Activated T-cell treated with anti-CD3 and anti-CD28 coated beads, Interleukin-2, amount 50 U/mL, for 48 hours (primary cell): ENCODE results near the gene PEAK1.
"Not testable (repeated sequence)": the region's sequence is repeated elsewhere in the genome, so short reads cannot be mapped to it uniquely, and the experiment has no call there.

Experiments
- DNase-seq, 2 experiments: peaks; one replicate each; pipeline ENCODE4 v3.0.0-alpha.2; 2020

The PEAK1 gene

GRCh38 chr15:77291107-77291506 is 128.8 kb downstream of the PEAK1 start:
- DNase-seq, result no peak

- DNase-seq, result no peak
Measured at GRCh38 chr15:77287385-77287784, 132.5 kb downstream of the PEAK1 start.

GRCh38 chr15:77285057-77285997 is 134.6 kb downstream of the PEAK1 start:
- no peak for DNase-seq

DNA sequence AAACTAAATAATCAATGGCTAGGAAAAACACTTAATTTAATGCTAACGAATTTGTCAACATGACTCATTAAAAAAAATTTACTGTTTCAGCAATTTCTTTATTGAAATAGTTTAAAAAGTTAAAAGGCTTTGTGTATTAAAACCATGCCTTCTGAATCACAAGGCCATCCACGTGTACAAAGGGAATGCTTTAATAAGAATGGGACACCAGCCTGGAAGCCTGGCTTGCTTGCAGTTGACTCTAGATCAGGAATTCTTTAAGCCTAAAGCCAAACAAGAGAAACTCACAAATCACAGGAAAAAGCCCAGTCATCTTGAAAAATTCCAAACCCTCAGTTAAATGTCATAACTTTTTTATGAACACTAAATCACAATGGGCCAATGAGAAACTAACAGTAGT is 137.6 kb downstream of the PEAK1 start:
- DNase-seq, result no peak

GRCh38 chr15:77276943-77277342 is 143.0 kb downstream of the PEAK1 start:
- no peak for DNase-seq

- no peak for DNase-seq
Measured at GRCh38 chr15:77276096-77276495, 143.8 kb downstream of the PEAK1 start.

- DNase-seq, result not testable (repeated sequence)
Measured at GRCh38 chr15:77273136-77273535, 146.8 kb downstream of the PEAK1 start.

DNA sequence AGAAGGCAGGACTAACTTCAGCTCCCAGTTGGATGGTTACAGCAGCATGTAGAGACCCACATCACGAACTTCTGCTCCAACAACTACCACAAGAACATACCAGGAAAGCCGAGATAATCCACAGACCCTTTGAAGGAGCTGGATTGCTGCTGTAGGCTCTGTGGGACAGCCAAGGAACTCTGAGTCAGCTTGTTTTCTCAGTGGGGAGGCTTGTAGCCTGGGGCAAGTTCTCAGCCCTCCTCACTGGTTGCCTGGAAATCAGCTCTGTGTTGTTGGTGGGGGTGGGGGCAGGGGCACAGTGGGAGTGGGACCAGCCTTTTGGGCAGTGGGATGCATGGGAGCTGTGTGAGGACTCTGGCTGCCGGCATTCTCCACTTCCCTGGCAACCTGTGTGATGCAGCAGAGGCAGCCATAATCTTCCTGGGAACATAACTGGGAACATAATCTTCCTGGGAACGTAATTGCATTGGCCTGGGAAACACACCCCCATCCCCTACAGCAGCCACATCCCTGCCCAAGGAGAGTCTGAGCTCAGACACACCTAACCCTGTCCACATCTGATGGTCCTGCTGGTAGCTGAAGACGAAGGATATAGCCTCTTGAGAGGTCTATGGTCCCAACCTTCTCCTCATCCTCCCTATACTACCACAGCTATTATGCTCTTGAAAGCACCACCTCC is 153.1 kb downstream of the PEAK1 start:
- no peak for DNase-seq

DNA sequence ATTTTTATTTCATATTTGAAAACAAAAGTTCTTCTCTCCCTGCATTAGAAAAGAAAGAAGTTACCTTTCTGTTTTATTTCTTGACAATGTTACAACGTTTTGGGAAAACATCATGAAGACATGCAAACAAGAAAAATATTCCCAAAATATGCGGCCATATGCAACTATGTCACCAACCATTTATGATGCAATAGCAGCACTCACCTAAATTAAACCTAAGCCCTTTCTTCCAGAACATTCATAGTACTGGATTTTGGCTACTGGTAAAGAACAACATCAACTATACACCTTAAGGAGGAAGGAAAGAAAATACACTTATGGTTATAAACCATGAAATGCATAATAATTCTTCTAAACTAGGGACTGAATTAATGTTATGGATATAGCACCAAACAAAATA is 164.5 kb downstream of the PEAK1 start:
- DNase-seq, result no peak

- peak in 1 of 2 experiments; percentile 27 for DNase-seq
Measured at GRCh38 chr15:77251662-77252061, 168.2 kb downstream of the PEAK1 start.

DNA sequence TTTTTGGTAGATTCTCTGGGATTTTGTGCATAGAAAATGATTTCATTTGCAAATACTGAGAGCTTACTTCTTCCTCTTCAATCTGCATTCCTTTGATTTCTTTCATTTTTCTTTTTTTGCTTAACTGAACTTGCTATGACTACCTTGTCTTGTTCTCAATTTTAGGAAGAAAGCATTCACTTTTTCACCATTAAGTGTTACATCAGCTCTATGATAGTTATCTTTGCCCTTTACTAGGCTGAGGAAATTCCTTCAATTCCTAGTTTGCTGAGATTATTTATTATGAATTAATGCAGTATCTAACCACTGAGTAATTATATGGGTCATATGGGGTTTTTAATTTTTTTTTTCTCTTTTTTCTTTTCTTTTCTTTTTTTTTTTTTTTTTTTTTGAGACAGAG is 172.8 kb downstream of the PEAK1 start:
- DNase-seq, result no peak

- DNase-seq, result no peak
Measured at GRCh38 chr15:77243716-77244401, 176.0 kb downstream of the PEAK1 start.

GRCh38 chr15:77243135-77243534 is 176.8 kb downstream of the PEAK1 start:
- no peak for DNase-seq

- DNase-seq, result no peak
Measured at GRCh38 chr15:77239882-77240608, 179.9 kb downstream of the PEAK1 start.

- DNase-seq, result no peak
Measured at GRCh38 chr15:77235566-77235965, 184.3 kb downstream of the PEAK1 start.

DNA sequence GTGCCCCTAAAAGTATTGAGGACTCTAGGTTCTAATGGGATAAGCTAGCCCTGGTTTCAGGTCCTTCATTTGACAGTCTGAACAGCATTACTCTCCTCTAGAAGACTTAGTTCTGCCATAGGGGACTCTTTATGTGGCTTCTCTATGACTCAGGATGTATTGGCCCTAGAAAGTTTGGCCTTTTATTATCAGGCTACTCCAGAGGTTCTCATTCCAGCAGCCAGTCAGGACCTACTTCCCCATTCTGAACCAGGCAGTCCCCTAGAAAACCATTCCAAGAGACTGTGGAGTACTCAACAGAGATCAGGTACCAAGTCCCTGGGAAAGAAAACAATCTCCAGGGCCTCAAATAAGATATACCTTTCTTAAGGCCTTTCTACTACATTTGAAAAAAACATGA is 191.1 kb downstream of the PEAK1 start:
- DNase-seq, result no peak

GRCh38 chr15:77226652-77227051 is 193.3 kb downstream of the PEAK1 start:
- DNase-seq, result no peak

- DNase-seq, result no peak
Measured at GRCh38 chr15:77225646-77226045, 194.3 kb downstream of the PEAK1 start.

DNA sequence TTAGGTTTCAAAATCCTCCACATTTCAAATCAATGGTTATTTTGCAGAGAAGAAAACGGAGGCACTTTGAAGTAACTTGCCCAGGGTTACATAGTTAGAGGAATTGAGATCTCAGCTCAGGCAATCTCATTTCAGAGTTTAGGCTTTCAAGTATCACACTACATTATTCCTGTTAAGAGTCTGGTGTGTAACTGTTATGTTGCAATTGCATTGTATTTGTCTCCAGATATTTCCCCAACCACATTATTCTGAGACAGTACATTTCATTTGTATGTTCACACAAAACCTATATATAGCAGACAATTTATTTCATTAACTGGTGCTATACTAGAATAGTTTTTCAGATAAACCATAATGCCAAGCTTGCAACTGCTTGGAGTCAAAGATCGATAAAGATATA is 194.8 kb downstream of the PEAK1 start:
- no peak for DNase-seq

DNA sequence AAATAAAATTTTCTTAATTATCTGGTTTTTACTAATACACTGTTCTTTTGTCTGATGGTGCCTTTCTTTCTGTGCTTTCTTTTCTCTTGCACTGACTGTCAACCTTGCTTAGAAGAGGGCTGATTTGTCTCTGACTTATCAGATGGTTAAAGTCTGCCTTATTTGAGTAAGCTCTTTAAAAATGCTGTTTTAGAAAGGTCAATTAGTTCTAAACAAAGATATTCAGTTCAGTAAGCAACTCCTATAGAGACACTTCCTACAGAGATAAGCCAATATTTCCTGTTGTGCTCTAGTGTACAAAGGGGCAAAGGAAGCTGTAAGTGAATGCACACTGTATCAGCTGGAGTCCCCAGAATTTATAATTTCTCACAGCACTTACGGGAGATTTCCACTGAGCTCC is 195.6 kb downstream of the PEAK1 start:
- no peak for DNase-seq

DNA sequence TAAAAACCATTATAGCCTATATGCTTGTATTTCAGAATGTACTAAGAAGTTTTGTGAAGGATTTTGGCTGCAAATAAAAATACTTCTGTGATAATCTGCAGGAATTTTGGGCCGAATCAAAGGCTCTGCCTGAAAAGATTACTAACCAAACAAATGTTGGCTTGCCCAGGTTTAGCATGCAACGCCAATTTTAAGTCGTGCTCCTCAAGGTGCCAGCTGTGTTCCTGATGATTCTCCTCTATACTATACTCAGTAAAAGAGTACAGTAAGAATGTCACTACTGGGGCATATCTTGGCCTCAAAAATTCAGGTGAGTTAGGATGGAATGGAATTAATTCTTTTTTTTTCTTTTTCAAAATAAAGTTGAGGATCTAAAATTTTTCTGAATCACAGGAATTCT is 198.2 kb downstream of the PEAK1 start:
- no peak for DNase-seq

GRCh38 chr15:77221174-77221573 is 198.7 kb downstream of the PEAK1 start:
- DNase-seq, result no peak

DNA sequence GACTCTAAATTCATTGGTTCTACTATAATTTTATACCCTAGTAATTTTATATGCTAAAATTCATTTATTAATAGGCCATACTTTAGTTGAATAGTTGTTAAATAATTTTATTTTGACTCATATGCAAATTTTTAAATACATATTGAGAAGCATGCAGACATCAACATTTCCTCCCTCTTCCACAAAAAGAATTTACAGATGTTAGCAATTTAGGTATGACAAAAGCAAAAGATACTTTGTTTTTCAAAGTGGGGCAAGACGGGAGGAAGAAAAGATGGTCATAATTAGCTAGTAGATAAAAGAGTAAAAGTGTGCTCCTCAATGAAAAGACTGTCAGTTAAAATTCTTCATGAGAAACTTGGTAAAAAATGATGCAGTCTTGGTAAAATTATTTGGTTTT is 200.1 kb downstream of the PEAK1 start:
- no peak for DNase-seq
